ENCODE measurements around the gene TRIM17. TPM values are rescaled to one million over a fixed set of nuclear protein-coding genes. Genes with fewer than 3 reads are reported as not detected.

Gene TRIM17
- total and polyA plus RNA-seq, 2 of the 13 experiments (the other 11 are each of a cell fraction or from before 2014, with no cell fraction given), result 0.32 to 0.64 TPM

DNA sequence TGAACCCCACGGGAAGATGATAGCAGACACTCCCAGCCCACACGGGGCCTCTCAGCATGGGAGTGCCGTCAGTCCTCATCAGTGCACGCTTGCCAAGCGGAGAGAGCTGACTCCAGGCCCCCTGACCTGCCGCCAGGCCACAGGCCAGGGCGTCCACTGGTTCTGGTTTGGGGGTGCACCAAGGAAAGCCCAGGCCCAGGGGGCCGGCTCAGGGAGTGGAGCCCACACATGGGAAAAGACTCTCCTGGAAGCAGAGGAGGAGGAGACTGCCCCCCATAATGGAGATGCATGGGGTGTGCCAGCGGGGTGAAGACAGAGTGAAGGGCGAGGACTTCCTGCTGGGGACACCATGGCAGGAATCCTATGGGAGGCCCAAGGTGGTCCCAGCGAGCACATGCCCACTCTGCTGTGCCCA, 16.4 kb downstream of the TRIM17 start (continued):
- no peak for TF ChIP-seq ZBTB39 (CRISPR knock-in tag; IDR thresholded peaks at IDR 0.05)
- TF ChIP-seq ZNF563 (CRISPR knock-in tag; IDR thresholded peaks at IDR 0.05), result no peak
- no peak for TF ChIP-seq POLR2AphosphoS2 (IDR thresholded peaks at IDR 0.05; ENCODE audit: low read depth, low read length)
- TF ChIP-seq CEBPZ (IDR thresholded peaks at IDR 0.05; ENCODE audit: low read length), result no peak
- TF ChIP-seq ZNF274 (CRISPR knock-in tag; IDR thresholded peaks at IDR 0.05), result no peak
- no peak for TF ChIP-seq SIX4 (CRISPR knock-in tag; IDR thresholded peaks at IDR 0.05)
- no peak for TF ChIP-seq ZNF792 (CRISPR knock-in tag; IDR thresholded peaks at IDR 0.05)
- no peak for TF ChIP-seq ZFP41 (CRISPR knock-in tag; IDR thresholded peaks at IDR 0.05; ENCODE audit: borderline replicate concordance)
